ENCODE data around the gene AUP1.

Gene AUP1

GRCh38 chr2:74553892-74554819 is 24.6 kb upstream of the AUP1 start, which contains the start of the genes DOK1 and LOXL3:
TSS of gene DOK1 (plus strand) at chr2:74554720. CDS start at chr2:74554755, 35 bp downstream.
TSS of gene LOXL3 (minus strand) at chr2:74553942. CDS start at chr2:74552634, 1,308 bp downstream.
- ATAC-seq = peak; percentile 85
- TF ChIP-seq ZFP3 (CRISPR knock-in tag; IDR thresholded peaks at IDR 0.05) = peak; percentile 74
- peak; percentile 80; the same call in 1 of the 2 replicates for TF ChIP-seq PATZ1 (CRISPR knock-in tag; IDR thresholded peaks at IDR 0.05; ENCODE audit: borderline replicate concordance)
- TF ChIP-seq TSHZ2 (CRISPR knock-in tag; IDR thresholded peaks at IDR 0.05) = peak; percentile 78; the same call in 1 of the 2 replicates
- TF ChIP-seq GLIS3 (CRISPR knock-in tag; IDR thresholded peaks at IDR 0.05) = 0 out of 2 replicates have a peak, but pooled peaks have one; percentile 33
- no peak for TF ChIP-seq ZNF70 (CRISPR knock-in tag; IDR thresholded peaks at IDR 0.05)
- TF ChIP-seq ZNF565 (CRISPR knock-in tag; conservative IDR thresholded peaks at IDR 0.05; ENCODE audit: low read depth) = no peak
- TF ChIP-seq CSDC2 (CRISPR knock-in tag; IDR thresholded peaks at IDR 0.05) = 0 out of 2 replicates have a peak, but pooled peaks have one; percentile 45

- TF ChIP-seq SNAI2 (CRISPR knock-in tag; IDR thresholded peaks at IDR 0.05) (no peak), BACH2 (CRISPR knock-in tag; IDR thresholded peaks at IDR 0.05; ENCODE audit: borderline replicate concordance) (no peak), CREB5 (CRISPR knock-in tag; IDR thresholded peaks at IDR 0.05; ENCODE audit: low read depth) (no peak), RARB (CRISPR knock-in tag; IDR thresholded peaks at IDR 0.05) (no peak), ZFP30 (CRISPR knock-in tag; IDR thresholded peaks at IDR 0.05) (no peak), OSR1 (CRISPR knock-in tag; IDR thresholded peaks at IDR 0.05) (no peak), ESRRG (CRISPR knock-in tag; IDR thresholded peaks at IDR 0.05) (no peak), TCF4 (CRISPR knock-in tag; IDR thresholded peaks at IDR 0.05; ENCODE audit: borderline replicate concordance) (no peak), ZFP3 (CRISPR knock-in tag; IDR thresholded peaks at IDR 0.05) (no peak), TOX (CRISPR knock-in tag; IDR thresholded peaks at IDR 0.05; ENCODE audit: borderline replicate concordance) (no peak), ISL1 (CRISPR knock-in tag; IDR thresholded peaks at IDR 0.05) (no peak), CSDC2 (CRISPR knock-in tag; IDR thresholded peaks at IDR 0.05) (no peak), ZNF70 (CRISPR knock-in tag; IDR thresholded peaks at IDR 0.05) (no peak), ZNF565 (CRISPR knock-in tag; conservative IDR thresholded peaks at IDR 0.05; ENCODE audit: low read depth) (no peak), TSHZ2 (CRISPR knock-in tag; IDR thresholded peaks at IDR 0.05) (no peak), ZNF8 (CRISPR knock-in tag; IDR thresholded peaks at IDR 0.05) (no peak), POU6F1 (CRISPR knock-in tag; IDR thresholded peaks at IDR 0.05; ENCODE audit: borderline replicate concordance, low read depth) (no peak)
- ATAC-seq = peak; percentile 30
Measured at GRCh38 chr2:74552914-74553811, 23.7 kb upstream of the AUP1 start.

Data from SK-N-SH treated with all-trans-retinoic acid at 6 μM for 48 hours (cell line).